H9 (cell line): ENCODE results near the gene ARHGAP4. TPM values are rescaled to one million over a fixed set of nuclear protein-coding genes. Genes with fewer than 3 reads are reported as not detected.

ENCODE experiments used
- DNase-seq: peaks from one replicate; pipeline ENCODE4 v3.0.0-alpha.2; 2017
- H2AFZ ChIP-seq: one replicate; pipeline ENCODE4 v1.6.1; 2013; ENCODE audit warnings: mild to moderate bottlenecking, low read length, control low read depth, moderate library complexity
- H2AK5ac ChIP-seq: 2 replicates; pipeline ENCODE4 v1.6.1; 2013; ENCODE audit warnings: low read length, control low read depth, mixed read lengths; ENCODE audit not compliant: insufficient read length
- H2BK120ac ChIP-seq: one replicate; pipeline ENCODE4 v1.6.1; 2013; ENCODE audit warnings: low read depth, mild to moderate bottlenecking, low read length, control low read depth, inconsistent platforms; ENCODE audit not compliant: poor library complexity, severe bottlenecking
- H2BK12ac ChIP-seq: 2 replicates; pipeline ENCODE4 v1.6.1; 2013; ENCODE audit warnings: low read length, control low read depth, mixed read lengths, low read depth; ENCODE audit not compliant: insufficient read length
- H2BK15ac ChIP-seq: 2 replicates; pipeline ENCODE4 v1.6.1; 2013; ENCODE audit warnings: low read depth, low read length, control low read depth
- H2BK20ac ChIP-seq: one replicate; pipeline ENCODE4 v1.6.1; 2013; ENCODE audit warnings: low read depth, mild to moderate bottlenecking, low read length, control low read depth, inconsistent platforms; ENCODE audit not compliant: poor library complexity, severe bottlenecking
- H2BK5ac ChIP-seq: 2 replicates; pipeline ENCODE4 v1.6.1; 2013; ENCODE audit warnings: low read length, control low read depth, mixed read lengths; ENCODE audit not compliant: insufficient read length
- H3K14ac ChIP-seq: 2 replicates; pipeline ENCODE4 v1.6.1; 2013; ENCODE audit warnings: low read length, control low read depth; ENCODE audit not compliant: insufficient read depth
- H3K18ac ChIP-seq: 2 replicates; pipeline ENCODE4 v1.6.1; 2013; ENCODE audit warnings: low read depth, mild to moderate bottlenecking, mixed read lengths, low read length, control low read depth; ENCODE audit not compliant: insufficient read length
- H3K23ac ChIP-seq: 2 replicates; pipeline ENCODE4 v1.6.1; 2013; ENCODE audit warnings: low read length, control low read depth, mixed read lengths, low read depth; ENCODE audit not compliant: insufficient read length
- H3K23me2 ChIP-seq: 2 replicates; pipeline ENCODE4 v1.6.1; 2013; ENCODE audit warnings: low read depth, mild to moderate bottlenecking, mixed read lengths, low read length, control low read depth; ENCODE audit not compliant: insufficient read length, poor library complexity, severe bottlenecking
- H3K27ac ChIP-seq: 2 replicates; pipeline ENCODE4 v1.5.1; 2013; ENCODE audit warnings: low read length, control low read depth, mixed read lengths, low read depth; ENCODE audit not compliant: insufficient read length
- H3K27me3 ChIP-seq: 2 replicates; pipeline ENCODE4 v1.6.1; 2013; ENCODE audit warnings: low read length, control low read depth, inconsistent platforms; ENCODE audit not compliant: insufficient read depth
- H3K4ac ChIP-seq: 2 replicates; pipeline ENCODE4 v1.6.1; 2013; ENCODE audit warnings: low read depth, mild to moderate bottlenecking, control low read depth, inconsistent platforms, low read length, moderate library complexity
- H3K4me1 ChIP-seq: 2 replicates; pipeline ENCODE4 v1.6.1; 2013; ENCODE audit warnings: low read length, control low read depth, inconsistent platforms; ENCODE audit not compliant: insufficient read depth
- H3K4me2 ChIP-seq: 2 replicates; pipeline ENCODE4 v1.6.1; 2013; ENCODE audit warnings: low read length, control low read depth, mixed read lengths; ENCODE audit not compliant: insufficient read length, insufficient read depth
- H3K56ac ChIP-seq: 2 replicates; pipeline ENCODE4 v1.6.1; 2013; ENCODE audit warnings: low read depth, mild to moderate bottlenecking, mixed read lengths, low read length, control low read depth; ENCODE audit not compliant: insufficient read length
- H3K79me1 ChIP-seq: 2 replicates; pipeline ENCODE4 v1.6.1; 2013; ENCODE audit warnings: low read depth, mild to moderate bottlenecking, moderate library complexity, low read length, control low read depth, inconsistent platforms; ENCODE audit not compliant: insufficient read depth, poor library complexity, severe bottlenecking
- H3K79me2 ChIP-seq: 2 replicates; pipeline ENCODE4 v1.6.1; 2013; ENCODE audit warnings: low read length, control low read depth, inconsistent platforms; ENCODE audit not compliant: insufficient read depth
- H3K9ac ChIP-seq: 2 replicates; pipeline ENCODE4 v1.6.1; 2013; ENCODE audit warnings: low read length, control low read depth, mixed read lengths; ENCODE audit not compliant: insufficient read length; ENCODE audit errors: extremely low read depth
- H3K9me3 ChIP-seq: one replicate; pipeline ENCODE4 v1.6.1; 2013; ENCODE audit warnings: low read depth, low read length, inconsistent platforms; ENCODE audit not compliant: control insufficient read depth
- H3T11ph ChIP-seq: one replicate; pipeline ENCODE4 v1.6.1; 2013; ENCODE audit warnings: mild to moderate bottlenecking, low read length, control low read depth, inconsistent platforms
- H4K20me1 ChIP-seq: one replicate; pipeline ENCODE4 v1.6.1; 2013; ENCODE audit not compliant: control insufficient read depth, insufficient read length, insufficient read depth
- H4K5ac ChIP-seq: 2 replicates; pipeline ENCODE4 v1.6.1; 2013; ENCODE audit warnings: low read depth, mild to moderate bottlenecking, mixed read lengths, low read length, control low read depth; ENCODE audit not compliant: insufficient read length
- H4K8ac ChIP-seq: replicated peaks from 2 replicates; pipeline ENCODE4 v1.6.1; 2013; ENCODE audit warnings: low read length, control low read depth, mixed read lengths, low read depth; ENCODE audit not compliant: insufficient read length
- H4K91ac ChIP-seq: 2 replicates; pipeline ENCODE4 v1.6.1; 2013; ENCODE audit warnings: low read depth, mild to moderate bottlenecking, moderate library complexity, mixed read lengths, low read length, control low read depth; ENCODE audit not compliant: insufficient read length
- H3K27ac Mint-ChIP-seq, 3 experiments: 2 replicates in 2 of 3; 3 replicates in 1 of 3; pipeline ENCODE4 v1.8.0; 2020 to 2021; ENCODE audit warnings: mixed read lengths in 3 of 3, mild to moderate bottlenecking in 1 of 3, moderate library complexity in 1 of 3
- H3K27me3 Mint-ChIP-seq: 2 replicates; pipeline ENCODE4 v1.8.0; 2021; ENCODE audit warnings: low read depth, mild to moderate bottlenecking, moderate library complexity, mixed read lengths
- H3K36me3 Mint-ChIP-seq, 3 experiments: 2 replicates in 2 of 3; 3 replicates in 1 of 3; pipeline ENCODE4 v1.8.0; 2020 to 2021; ENCODE audit warnings: low read depth in 3 of 3, mixed read lengths in 3 of 3; ENCODE audit not compliant: insufficient read depth in 1 of 3
- H3K4me1 Mint-ChIP-seq, 2 experiments: 2 replicates each; pipeline ENCODE4 v1.8.0; 2020; ENCODE audit warnings: mixed read lengths in 2 of 2
- H3K4me3 Mint-ChIP-seq, 2 experiments: 2 replicates in 1 of 2; 3 replicates in 1 of 2; pipeline ENCODE4 v1.8.0; 2020 to 2021; ENCODE audit warnings: mild to moderate bottlenecking in 2 of 2, mixed read lengths in 2 of 2, moderate library complexity in 1 of 2
- H3K9me3 Mint-ChIP-seq, 2 experiments: 2 replicates in 1 of 2; 3 replicates in 1 of 2; pipeline ENCODE4 v1.8.0; 2020; ENCODE audit warnings: mild to moderate bottlenecking in 2 of 2, mixed read lengths in 2 of 2, moderate library complexity in 1 of 2
- WGBS: extraction: QIAGEN DNeasy Blood & Tissue Kit; methylation state at CpG from one replicate; pipeline ENCODE4 v1.1.7; 2013; ENCODE audit warnings: missing lambda C conversion rate, low lambda C conversion rate, mixed read lengths; ENCODE audit not compliant: insufficient read length; ENCODE audit errors: extremely low coverage; 5-methylcytosine and 5-hydroxymethylcytosine counted together
- total RNA-seq: library from RNA; stranded (reverse); gene quantifications from 2 replicates; pipeline ENCODE4 v1.2.1, GENCODE V29; 2021
- TF ChIP-seq, protein P1 (sequence below): fragments of 200-600 bp; sonication (generic); conservative IDR thresholded peaks from 3 replicates; pipeline ENCODE4 v1.8.0; 2021; ENCODE audit warnings: antibody characterized with exemption, mild to moderate bottlenecking

The ARHGAP4 gene
- total RNA-seq, 1 experiment from 2014 or later = 37.8 TPM

DNA sequence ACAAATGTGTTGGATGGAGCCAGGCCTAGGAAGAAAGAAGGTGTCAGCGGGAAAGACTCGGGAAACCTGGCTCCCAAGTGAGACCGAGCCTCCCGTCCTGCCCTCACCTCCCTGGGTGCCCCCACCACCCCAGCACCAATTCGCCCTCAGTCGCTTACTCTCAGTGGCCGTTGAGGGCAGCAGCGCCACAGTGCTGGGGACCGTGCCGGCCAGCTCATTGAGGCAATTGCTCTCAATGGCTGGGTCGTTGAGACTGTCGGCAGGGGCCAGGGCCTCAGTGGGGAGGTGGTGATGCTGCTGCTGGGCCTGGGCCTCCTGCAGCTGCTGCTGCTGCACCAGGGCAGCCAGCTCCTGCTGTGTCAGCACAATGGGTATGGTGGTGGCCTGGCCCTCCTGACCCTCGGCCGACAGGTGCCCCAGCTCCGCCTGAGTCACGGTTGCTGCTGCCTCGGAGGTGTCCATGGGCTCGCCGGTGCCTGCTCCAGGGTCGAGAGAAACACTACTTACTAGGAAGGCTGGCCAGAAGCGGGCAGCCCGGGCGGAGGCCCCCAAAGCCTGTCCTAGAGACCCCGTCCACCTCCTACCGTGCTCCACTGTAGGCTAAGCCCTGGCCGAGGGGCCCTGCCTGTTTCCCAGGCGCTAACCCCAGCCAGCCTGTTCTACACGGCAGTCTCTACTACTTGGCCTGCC lies 25.8 kb upstream of the ARHGAP4 start:
- Histone ChIP-seq H3K27me3 (no peaks in the 10 kb centered on the region), H2BK20ac (no peak overlapping the region), H2BK15ac (no peak overlapping the region), H4K91ac (no peak overlapping the region), H3K18ac (no peak overlapping the region), H3K27ac (no peak overlapping the region), H3K14ac (no peak overlapping the region), H2AFZ (no peak overlapping the region), H2AK5ac (no peak overlapping the region), H4K20me1 (no peaks in the 10 kb centered on the region), H3T11ph (no peak overlapping the region), H3K4me1 (no peaks in the 10 kb centered on the region), H2BK120ac (no peak overlapping the region), H3K56ac (no peak overlapping the region), H3K79me2 (no peaks in the 10 kb centered on the region), H3K9ac (no peak overlapping the region), H2BK12ac (no peak overlapping the region), H2BK5ac (no peak overlapping the region), H3K23me2 (no peaks in the 10 kb centered on the region), H3K23ac (no peak overlapping the region), H4K8ac (no peak overlapping the region), H3K9me3 (peaks cover 5% of the 10 kb centered on the region), H3K79me1 (no peaks in the 10 kb centered on the region), H3K4me2 (no peak overlapping the region), H3K4ac (no peak overlapping the region), H4K5ac (no peak overlapping the region)
- DNase-seq = no peak
- H3K4me3 Mint-ChIP-seq = no peak overlapping the region; a peak in 1 of 5 replicates
- TF ChIP-seq, protein P1, sequence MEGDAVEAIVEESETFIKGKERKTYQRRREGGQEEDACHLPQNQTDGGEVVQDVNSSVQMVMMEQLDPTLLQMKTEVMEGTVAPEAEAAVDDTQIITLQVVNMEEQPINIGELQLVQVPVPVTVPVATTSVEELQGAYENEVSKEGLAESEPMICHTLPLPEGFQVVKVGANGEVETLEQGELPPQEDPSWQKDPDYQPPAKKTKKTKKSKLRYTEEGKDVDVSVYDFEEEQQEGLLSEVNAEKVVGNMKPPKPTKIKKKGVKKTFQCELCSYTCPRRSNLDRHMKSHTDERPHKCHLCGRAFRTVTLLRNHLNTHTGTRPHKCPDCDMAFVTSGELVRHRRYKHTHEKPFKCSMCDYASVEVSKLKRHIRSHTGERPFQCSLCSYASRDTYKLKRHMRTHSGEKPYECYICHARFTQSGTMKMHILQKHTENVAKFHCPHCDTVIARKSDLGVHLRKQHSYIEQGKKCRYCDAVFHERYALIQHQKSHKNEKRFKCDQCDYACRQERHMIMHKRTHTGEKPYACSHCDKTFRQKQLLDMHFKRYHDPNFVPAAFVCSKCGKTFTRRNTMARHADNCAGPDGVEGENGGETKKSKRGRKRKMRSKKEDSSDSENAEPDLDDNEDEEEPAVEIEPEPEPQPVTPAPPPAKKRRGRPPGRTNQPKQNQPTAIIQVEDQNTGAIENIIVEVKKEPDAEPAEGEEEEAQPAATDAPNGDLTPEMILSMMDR = no peak
- H3K36me3 Mint-ChIP-seq = peaks cover 60 to 86% (median 86%) of the 10 kb centered on the region in 3 experiments
- peaks cover 2 to 28% of the 10 kb centered on the region in 2 experiments for H3K4me1 Mint-ChIP-seq
- no peak overlapping the region for H3K27ac Mint-ChIP-seq
- H3K9me3 Mint-ChIP-seq = no peaks in the 10 kb centered on the region; a peak in 2 of 5 replicates
- WGBS = no CpG with 5 or more reads among the region's 28 CpGs
- no peaks in the 10 kb centered on the region for H3K27me3 Mint-ChIP-seq
